ENCODE results near the gene PRR35.
"Not testable (repeated sequence)": the region's sequence is repeated elsewhere in the genome, so short reads cannot be mapped to it uniquely, and the experiment has no call there.

The PRR35 gene

DNA sequence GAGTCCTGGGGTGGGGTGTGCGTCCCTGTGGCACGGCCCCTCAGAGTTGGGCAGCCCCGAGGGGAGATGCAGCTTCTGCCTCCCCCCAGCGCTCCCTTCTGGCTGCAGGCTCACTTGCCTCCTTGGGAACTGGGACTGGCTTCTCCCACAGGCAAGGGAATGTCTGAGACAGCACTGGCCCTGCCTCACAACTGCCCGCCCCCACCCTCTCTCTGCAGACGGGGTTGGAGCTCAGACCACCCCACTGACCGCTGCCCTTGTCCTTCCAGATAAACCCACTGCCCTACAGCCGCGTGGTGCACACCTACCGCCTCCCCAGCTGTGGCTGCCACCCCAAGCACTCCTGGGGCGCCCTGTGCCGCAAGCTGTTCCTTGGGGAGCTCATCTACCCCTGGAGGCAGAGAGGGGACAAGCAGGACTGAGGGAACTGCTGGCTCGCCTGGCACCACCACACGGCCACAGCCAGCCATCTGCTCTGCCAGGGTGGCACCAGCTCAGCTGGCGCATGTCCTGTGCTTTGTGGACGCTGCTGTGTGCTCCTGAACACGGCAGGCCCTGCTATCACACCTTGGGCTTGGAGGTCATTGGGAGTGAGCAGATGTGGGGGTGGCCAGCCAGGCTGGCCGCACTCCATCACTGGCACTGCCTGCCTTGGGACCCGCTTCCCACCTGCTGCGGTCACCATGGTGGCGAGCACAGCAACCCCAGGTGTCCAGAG lies 22.6 kb downstream of the PRR35 start:
- DNase-seq = no peak

- DNase-seq = no peak
These were observed 23.2 kb downstream of the PRR35 start for GRCh38 chr16:583470-583814.

GRCh38 chr16:583815-584591 lies 23.8 kb downstream of the PRR35 start:
- DNase-seq = peak; percentile 34

GRCh38 chr16:585351-585750 lies 25.2 kb downstream of the PRR35 start:
- DNase-seq = no peak

GRCh38 chr16:586047-586644 lies 26.0 kb downstream of the PRR35 start:
- DNase-seq = no peak

DNA sequence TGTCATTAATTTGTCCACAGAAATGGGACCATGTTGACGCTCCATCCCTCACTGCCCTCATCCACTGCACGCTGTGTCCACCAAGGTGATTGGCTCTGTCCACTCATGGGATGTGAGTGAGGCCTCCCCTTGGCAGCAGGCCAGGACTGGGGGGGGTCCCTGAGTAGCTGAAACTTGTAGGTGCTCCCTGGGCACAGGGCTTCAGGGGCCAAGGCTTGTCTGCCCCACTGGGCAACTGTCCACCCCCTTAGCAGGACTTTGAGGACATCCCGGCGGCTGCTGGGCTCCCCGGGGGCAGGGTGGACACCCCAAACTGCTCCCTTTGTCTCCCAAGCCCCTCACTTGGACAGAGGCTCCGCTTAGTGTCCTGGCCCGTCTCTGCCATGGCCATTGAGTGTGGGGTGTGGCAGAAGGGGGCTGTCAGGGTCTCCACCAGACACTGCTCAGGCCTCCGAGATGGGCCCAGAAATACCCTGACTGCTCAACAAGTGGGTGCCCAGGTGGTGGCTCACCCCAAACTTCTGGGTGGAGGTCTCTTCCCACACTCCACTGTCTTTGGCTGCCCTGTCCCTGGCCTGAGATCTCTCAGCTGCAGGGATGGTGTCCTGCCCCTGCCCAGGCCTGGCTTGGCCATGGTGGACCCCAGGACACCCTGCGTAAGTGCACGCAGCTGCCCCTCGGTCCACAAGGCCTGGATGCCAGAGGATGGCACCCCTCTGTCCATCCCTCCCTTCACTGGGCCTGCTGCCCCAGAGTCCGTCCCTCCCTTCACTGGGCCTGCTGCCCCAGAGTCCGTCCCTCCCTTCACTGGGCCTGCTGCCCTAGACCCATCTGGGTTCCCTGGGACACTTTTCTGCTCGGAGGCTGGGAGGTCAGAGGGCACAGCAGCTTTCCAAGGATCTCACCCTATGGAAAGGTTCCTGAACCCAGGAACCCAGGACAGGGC lies 26.7 kb downstream of the PRR35 start:
- DNase-seq = no peak

DNA sequence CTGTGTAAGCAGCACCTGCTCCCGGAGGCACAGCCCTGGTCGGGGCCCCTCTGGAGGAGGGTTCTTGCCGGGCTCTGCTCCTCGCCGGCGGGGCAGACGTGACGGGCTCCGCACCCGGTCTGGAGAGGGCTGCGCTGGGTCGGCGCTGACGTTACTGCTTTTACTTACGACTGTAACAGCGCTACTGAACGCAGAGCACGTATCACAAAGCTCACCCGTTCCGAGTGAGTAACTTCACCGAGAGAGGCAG lies 28.4 kb downstream of the PRR35 start:
- no peak for DNase-seq

GRCh38 chr16:588889-589657 lies 28.9 kb downstream of the PRR35 start:
- DNase-seq = peak; percentile 88

DNA sequence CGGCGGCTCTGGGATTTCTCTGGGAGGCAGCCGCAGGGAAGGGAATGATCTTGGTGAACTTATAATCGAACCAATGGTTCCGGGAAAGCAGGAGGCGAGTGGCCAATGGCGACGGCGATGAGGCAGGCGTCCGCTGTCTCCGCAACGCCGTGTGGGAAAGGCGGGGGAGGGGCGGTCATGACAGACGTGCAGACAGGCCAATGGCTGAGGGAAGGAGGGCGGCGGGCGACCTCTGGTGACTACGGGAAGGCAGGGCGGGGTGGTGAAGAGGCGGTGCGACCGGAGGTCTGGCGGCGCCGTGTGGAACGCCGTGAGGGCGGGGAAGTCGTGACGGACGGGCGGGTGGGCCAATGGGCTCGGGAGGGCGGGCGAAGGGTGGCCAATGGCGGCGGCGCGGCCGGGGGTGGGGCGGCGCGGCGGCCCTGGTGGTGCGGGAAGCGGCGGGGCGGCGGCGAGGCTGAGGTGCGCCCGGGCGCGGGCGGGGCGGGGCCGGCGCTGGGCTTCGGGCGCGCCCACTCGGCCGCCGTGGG lies 29.5 kb downstream of the PRR35 start, which contains the start of gene RAB40C:
TSS of gene RAB40C (plus strand) at position 409 of the 530 bp plus-strand sequence. CDS start 226 bp downstream, outside the sequence.
- DNase-seq = peak; percentile 88

DNA sequence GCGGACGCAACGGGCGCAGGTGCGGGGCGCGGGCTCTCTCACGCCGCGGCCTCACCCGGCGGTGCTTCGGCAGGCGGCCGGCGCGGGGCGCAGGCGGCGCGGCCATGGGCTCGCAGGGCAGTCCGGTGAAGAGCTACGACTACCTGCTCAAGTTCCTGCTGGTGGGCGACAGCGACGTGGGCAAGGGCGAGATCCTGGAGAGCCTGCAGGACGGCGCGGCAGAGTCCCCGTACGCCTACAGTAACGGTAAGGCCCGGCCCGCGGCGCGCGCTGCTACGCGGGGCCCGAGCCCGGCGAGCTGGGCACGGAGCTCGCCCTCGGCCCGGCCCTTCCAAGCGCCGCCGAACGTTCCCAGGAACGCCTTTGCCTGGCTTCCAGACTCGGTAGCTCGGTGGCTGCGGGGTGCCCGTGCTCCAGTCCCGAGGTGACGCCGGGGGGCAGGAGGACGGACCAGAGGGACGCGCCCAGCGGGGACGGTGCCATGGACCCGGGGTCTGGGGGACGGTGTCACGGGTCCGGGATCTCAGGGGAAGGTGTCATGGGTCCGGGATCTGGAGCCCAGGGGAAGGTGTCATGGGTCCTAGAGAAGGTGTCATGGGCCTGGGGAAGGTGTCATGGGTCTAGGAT lies 30.1 kb downstream of the PRR35 start:
- no peak for DNase-seq

GRCh38 chr16:590815-591200 lies 30.6 kb downstream of the PRR35 start:
- no peak for DNase-seq

GRCh38 chr16:591231-591630 lies 31.0 kb downstream of the PRR35 start:
- DNase-seq = no peak

- no peak for DNase-seq
These were observed 31.8 kb downstream of the PRR35 start for GRCh38 chr16:591892-592517.

DNA sequence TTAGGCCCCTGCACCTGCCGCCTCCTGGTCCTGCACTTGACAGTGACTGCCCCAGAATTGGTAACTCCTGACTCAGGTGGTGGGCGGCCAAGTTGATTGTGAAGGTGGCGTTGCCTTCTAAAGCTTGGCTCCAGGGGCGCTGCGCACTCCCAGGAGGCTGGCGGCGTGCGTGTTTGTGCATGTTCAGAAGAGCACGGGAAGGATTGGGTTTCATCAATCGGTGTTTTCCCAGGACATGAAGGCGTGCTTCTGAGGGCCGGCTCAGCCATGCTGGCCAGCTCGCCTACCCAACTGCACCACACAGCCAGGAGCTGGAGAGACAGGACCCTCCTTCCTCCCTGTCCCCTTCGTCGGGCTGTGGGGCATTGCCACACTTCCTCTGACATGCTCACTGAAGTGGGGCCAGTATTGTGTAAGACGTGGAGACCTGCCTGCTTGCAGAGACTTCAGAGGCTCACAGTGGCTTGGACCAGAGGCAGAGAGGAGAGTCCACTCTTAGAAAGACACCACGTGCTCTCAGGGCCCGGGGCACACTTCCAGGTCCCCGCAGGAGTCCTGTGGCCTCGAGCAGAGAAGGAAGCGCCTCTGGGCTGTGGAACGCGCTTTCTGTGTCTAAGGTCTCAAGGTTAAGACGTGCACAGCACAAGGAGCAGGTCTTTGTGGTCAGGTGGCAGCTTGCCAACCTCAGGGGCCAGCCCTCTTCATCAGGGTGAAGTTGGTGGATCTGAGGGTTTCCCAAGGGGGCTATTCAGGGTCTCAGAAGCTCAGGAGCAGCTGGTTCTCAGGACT lies 32.5 kb downstream of the PRR35 start:
- DNase-seq = peak; percentile 72

DNA sequence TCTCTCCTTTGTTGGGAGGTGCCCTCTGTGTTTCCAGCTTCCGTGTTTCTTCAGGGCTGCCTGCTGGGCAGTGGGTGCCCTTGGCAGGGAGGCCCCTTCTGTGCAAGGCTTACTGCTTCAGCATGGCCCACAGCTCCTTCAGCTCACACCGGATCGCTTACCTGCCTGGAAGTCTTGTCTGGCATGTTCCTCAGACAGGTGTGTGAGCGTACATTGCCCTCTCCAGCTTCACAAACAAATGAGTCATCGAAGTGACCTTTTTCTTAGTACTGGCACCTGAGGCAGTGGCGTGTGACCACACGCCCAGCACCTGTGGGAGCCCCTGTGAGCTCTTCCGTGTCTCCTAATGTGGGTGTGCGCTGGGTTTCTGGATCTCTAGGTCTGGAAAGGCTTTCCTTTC lies 33.2 kb downstream of the PRR35 start:
- DNase-seq = peak; percentile 68

GRCh38 chr16:593807-594206 lies 33.6 kb downstream of the PRR35 start:
- DNase-seq = no peak

DNA sequence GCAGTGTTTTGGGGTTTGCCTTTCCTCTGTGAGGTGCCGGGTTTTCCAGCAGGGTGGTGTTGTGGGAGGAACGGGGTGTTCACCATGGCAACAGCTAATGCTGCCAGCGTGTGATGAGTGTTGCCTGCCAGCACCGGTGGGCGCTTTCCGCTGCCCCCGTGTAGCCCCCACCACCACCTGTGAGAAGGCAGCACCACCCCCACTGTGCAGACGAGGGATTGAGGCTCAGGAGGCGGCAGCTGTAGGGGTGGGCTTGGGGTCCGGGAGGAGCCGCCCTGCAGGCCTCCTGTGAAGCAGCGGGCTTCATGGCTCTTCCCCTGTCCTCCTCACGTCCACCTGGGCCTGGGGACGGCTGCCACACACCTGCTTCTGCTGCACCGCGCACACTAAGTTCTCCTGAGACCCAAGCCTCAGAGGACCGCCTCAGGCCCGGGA lies 34.9 kb downstream of the PRR35 start:
- no peak for DNase-seq

- DNase-seq = no peak
These were observed 35.9 kb downstream of the PRR35 start for GRCh38 chr16:595942-596735.

GRCh38 chr16:596736-597060 lies 36.5 kb downstream of the PRR35 start:
- DNase-seq = no peak

DNA sequence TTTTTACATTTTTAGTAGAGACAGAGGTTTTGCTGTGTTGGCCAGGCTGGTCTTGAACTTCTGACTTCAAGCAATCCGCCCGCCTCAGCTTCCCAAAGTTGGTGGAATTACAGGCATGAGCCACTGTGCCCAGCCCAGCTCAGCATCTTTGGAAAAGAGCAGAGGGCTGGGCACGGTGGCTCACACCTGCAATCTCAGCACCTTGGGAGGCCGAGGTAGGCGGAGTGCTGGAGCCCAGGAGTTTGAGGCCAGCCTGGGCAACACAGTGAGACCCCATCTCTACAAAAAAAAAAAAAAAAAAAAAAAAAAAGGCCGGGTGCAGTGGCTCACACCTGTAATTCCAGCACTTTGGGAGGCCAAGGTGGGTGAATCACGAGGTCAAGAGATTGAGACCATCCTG lies 37.5 kb downstream of the PRR35 start:
- DNase-seq = not testable (repeated sequence)

All from NCI-H526 treated with DMSO at 0.1 percent for 48 hours (cell line).